ENCODE data around the gene PPL.

PPL gene

GRCh38 chr16:4865231-4865860, 71.6 kb downstream of the PPL start:
- peaks cover 65% of the 10 kb centered on the region for H3K36me3 ChIP-seq
- TF ChIP-seq, protein P1, sequence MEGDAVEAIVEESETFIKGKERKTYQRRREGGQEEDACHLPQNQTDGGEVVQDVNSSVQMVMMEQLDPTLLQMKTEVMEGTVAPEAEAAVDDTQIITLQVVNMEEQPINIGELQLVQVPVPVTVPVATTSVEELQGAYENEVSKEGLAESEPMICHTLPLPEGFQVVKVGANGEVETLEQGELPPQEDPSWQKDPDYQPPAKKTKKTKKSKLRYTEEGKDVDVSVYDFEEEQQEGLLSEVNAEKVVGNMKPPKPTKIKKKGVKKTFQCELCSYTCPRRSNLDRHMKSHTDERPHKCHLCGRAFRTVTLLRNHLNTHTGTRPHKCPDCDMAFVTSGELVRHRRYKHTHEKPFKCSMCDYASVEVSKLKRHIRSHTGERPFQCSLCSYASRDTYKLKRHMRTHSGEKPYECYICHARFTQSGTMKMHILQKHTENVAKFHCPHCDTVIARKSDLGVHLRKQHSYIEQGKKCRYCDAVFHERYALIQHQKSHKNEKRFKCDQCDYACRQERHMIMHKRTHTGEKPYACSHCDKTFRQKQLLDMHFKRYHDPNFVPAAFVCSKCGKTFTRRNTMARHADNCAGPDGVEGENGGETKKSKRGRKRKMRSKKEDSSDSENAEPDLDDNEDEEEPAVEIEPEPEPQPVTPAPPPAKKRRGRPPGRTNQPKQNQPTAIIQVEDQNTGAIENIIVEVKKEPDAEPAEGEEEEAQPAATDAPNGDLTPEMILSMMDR (IDR thresholded peaks at IDR 0.05; ENCODE audit: low read depth, low read length), result no peak

GRCh38 chr16:4864728-4865127, 72.2 kb downstream of the PPL start:
- H3K27ac ChIP-seq, result no peak overlapping the region
- no peaks in the 10 kb centered on the region for H3K9me3 ChIP-seq (ENCODE audit: severe bottlenecking)
- H3K27me3 ChIP-seq (ENCODE audit: insufficient read depth, low read depth, severe bottlenecking), result no peaks in the 10 kb centered on the region
- TF ChIP-seq, protein P1 (IDR thresholded peaks at IDR 0.05; ENCODE audit: low read depth, low read length), result no peak
- no peak overlapping the region for H3K4me3 ChIP-seq (ENCODE audit: low read depth, low read length)
- peaks cover 65% of the 10 kb centered on the region for H3K36me3 ChIP-seq
- no peak for DNase-seq

More at GRCh38 chr16:4865231-4865860, 71.6 kb downstream of the PPL start:
- Histone ChIP-seq H3K27me3 (ENCODE audit: insufficient read depth, low read depth, severe bottlenecking) (no peaks in the 10 kb centered on the region), H3K4me3 (ENCODE audit: low read depth, low read length) (no peak overlapping the region), H3K27ac (no peak overlapping the region), H3K9me3 (ENCODE audit: severe bottlenecking) (no peaks in the 10 kb centered on the region)
- DNase-seq, result no peak

DNA sequence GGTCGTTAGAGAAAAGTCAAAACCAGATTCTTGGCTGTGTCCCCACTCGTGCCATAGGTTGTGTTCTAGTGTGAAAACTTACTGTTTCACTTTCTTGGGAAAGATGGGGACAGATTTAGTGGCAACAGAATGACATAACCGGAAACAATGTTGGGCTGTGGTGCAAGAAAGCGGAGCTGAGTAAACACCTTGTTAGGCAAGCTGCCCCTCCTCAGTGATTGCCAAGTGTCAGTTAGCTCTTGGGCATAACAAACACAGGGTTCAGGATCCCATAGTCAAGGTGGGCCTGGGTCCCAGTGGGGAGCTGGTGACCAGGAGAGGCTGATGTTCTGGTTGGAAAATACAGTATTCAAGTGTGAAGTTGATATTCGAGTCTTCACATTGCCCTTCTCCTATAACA, 74.3 kb downstream of the PPL start:
- Histone ChIP-seq H3K27me3 (ENCODE audit: insufficient read depth, low read depth, severe bottlenecking) (no peaks in the 10 kb centered on the region), H3K4me3 (ENCODE audit: low read depth, low read length) (no peak overlapping the region), H3K27ac (no peak overlapping the region), H3K9me3 (ENCODE audit: severe bottlenecking) (no peaks in the 10 kb centered on the region), H3K36me3 (peaks cover 75% of the 10 kb centered on the region)
- no peak for DNase-seq
- TF ChIP-seq, protein P1 (IDR thresholded peaks at IDR 0.05; ENCODE audit: low read depth, low read length), result no peak

- H3K9me3 ChIP-seq (ENCODE audit: severe bottlenecking), result no peaks in the 10 kb centered on the region
- H3K36me3 ChIP-seq, result peaks cover 78% of the 10 kb centered on the region
- DNase-seq, result no peak
- H3K27ac ChIP-seq, result no peak overlapping the region
- H3K27me3 ChIP-seq (ENCODE audit: insufficient read depth, low read depth, severe bottlenecking), result no peaks in the 10 kb centered on the region
- H3K4me3 ChIP-seq (ENCODE audit: low read depth, low read length), result no peak overlapping the region
- TF ChIP-seq, protein P1 (IDR thresholded peaks at IDR 0.05; ENCODE audit: low read depth, low read length), result no peak
These were observed 76.1 kb downstream of the PPL start for GRCh38 chr16:4860727-4861342.

DNA sequence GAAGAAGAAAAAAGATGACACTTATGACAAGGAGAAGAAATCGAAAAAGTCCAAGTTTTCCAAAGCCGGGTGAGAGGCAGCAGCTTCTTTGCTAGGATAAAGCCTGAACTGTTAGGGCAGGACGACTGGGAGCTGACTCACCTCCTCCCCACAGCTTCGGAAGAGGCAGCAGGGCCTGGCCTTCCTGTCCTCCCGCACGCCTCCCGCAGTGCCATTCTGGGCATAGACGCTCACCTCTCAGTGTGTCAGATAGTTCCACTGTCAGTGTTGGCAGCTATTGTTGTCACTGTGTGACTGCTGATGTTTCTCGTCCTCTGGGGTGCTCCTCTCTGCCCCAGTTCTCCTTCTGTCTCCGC, 77.1 kb downstream of the PPL start:
- no peak overlapping the region for H3K4me3 ChIP-seq (ENCODE audit: low read depth, low read length)
- peaks cover 87% of the 10 kb centered on the region for H3K36me3 ChIP-seq
- H3K27me3 ChIP-seq (ENCODE audit: insufficient read depth, low read depth, severe bottlenecking), result no peaks in the 10 kb centered on the region
- no peaks in the 10 kb centered on the region for H3K9me3 ChIP-seq (ENCODE audit: severe bottlenecking)
- no peak for DNase-seq
- H3K27ac ChIP-seq, result no peak overlapping the region
- TF ChIP-seq, protein P1 (IDR thresholded peaks at IDR 0.05; ENCODE audit: low read depth, low read length), result no peak

Data from WERI-Rb-1 (cell line).